CD14-positive monocyte (primary cell): ENCODE results near the gene TFEB. TPM values are rescaled to one million over a fixed set of nuclear protein-coding genes. Genes with fewer than 3 reads are reported as not detected.
A peak's percentile ranks its signal among the peaks of the same experiment; 100 is the strongest.

ENCODE experiments used
- DNase-seq, 3 donors: peaks; one replicate each; pipeline ENCODE4 v3.0.0-alpha.2; 2011 to 2022
- H2AFZ ChIP-seq: 2 replicates; pipeline ENCODE4 v1.6.0; 2012; ENCODE audit warnings: mild to moderate bottlenecking, low read depth, low read length, inconsistent platforms; ENCODE audit not compliant: insufficient read depth, poor library complexity, severe bottlenecking
- H3K27ac ChIP-seq, 2 donors: 1 replicate in 1 of 2; 2 replicates in 1 of 2; pipeline ENCODE4 v1.5.1; 2012 to 2013; ENCODE audit warnings: low read length in 2 of 2, control low read depth in 1 of 2, inconsistent platforms in 1 of 2, low read depth in 1 of 2, mild to moderate bottlenecking in 1 of 2
- H3K27me3 ChIP-seq, 2 donors: one replicate each; pipeline versions ENCODE4 v1.6.0 to v1.6.1; 2011 to 2013; ENCODE audit warnings: low read length in 2 of 2; ENCODE audit not compliant: control insufficient read depth in 2 of 2, insufficient read depth in 2 of 2
- H3K36me3 ChIP-seq, 2 donors: replicated peaks in 1 of 2; 1 replicate in 1 of 2; 2 replicates in 1 of 2; pipeline versions ENCODE4 v1.5.1 to v1.6.1; 2012 to 2013; ENCODE audit warnings: low read length in 2 of 2, control low read depth in 1 of 2, inconsistent platforms in 1 of 2, mild to moderate bottlenecking in 1 of 2; ENCODE audit not compliant: insufficient read depth in 2 of 2, control insufficient read depth in 1 of 2
- H3K4me1 ChIP-seq, 2 donors: 1 replicate in 1 of 2; 2 replicates in 1 of 2; pipeline versions ENCODE4 v1.5.1 to v1.6.1; 2012 to 2013; ENCODE audit warnings: low read length in 2 of 2, control low read depth in 1 of 2, inconsistent platforms in 1 of 2, mild to moderate bottlenecking in 1 of 2, moderate library complexity in 1 of 2; ENCODE audit not compliant: insufficient read depth in 2 of 2, control insufficient read depth in 1 of 2
- H3K4me2 ChIP-seq: replicated peaks from 2 replicates; pipeline ENCODE3; 2012; ENCODE audit warnings: low read length, moderate library complexity, mild to moderate bottlenecking; ENCODE audit not compliant: poor library complexity, severe bottlenecking; ENCODE audit errors: extremely low read depth
- H3K4me3 ChIP-seq, 3 experiments: fragments of 200-600 bp in 1 of 3; sonication (generic) in 1 of 3; replicated peaks in 1 of 3; 1 replicate in 2 of 3; 2 replicates in 1 of 3; pipeline ENCODE4 v1.5.1; 2011 to 2013; ENCODE audit warnings: low read length in 3 of 3, mild to moderate bottlenecking in 3 of 3, control low read depth in 2 of 3, low read depth in 2 of 3, inconsistent platforms in 1 of 3, moderate library complexity in 1 of 3
- H3K79me2 ChIP-seq: 2 replicates; pipeline ENCODE4 v1.6.0; 2012; ENCODE audit warnings: mild to moderate bottlenecking, control low read depth, inconsistent platforms, low read length, moderate library complexity; ENCODE audit not compliant: insufficient read depth
- H3K9ac ChIP-seq: 2 replicates; pipeline ENCODE4 v1.6.0; 2017; ENCODE audit warnings: low read length, mild to moderate bottlenecking; ENCODE audit not compliant: insufficient read depth, poor library complexity, severe bottlenecking
- H3K9me3 ChIP-seq, 2 donors: replicated peaks in 1 of 2; 1 replicate in 1 of 2; 2 replicates in 1 of 2; pipeline versions ENCODE4 v1.5.1 to v1.6.1; 2012 to 2013; ENCODE audit warnings: low read length in 2 of 2, control low read depth in 1 of 2; ENCODE audit not compliant: control insufficient read depth in 1 of 2, insufficient read depth in 1 of 2
- H4K20me1 ChIP-seq: 2 replicates; pipeline ENCODE4 v1.6.0; 2012; ENCODE audit warnings: mild to moderate bottlenecking, low read length, control low read depth, moderate library complexity; ENCODE audit not compliant: insufficient read depth
- H3K27ac Mint-ChIP-seq, 7 donors: one replicate each; pipeline ENCODE4 v1.8.0; 2020; ENCODE audit warnings: mild to moderate bottlenecking in 7 of 7, mixed read lengths in 7 of 7, moderate library complexity in 6 of 7, inconsistent platforms in 2 of 7
- H3K27me3 Mint-ChIP-seq, 3 donors: one replicate each; pipeline ENCODE4 v1.8.0; 2021 to 2022; ENCODE audit warnings: low read depth in 3 of 3, mild to moderate bottlenecking in 3 of 3, mixed read lengths in 3 of 3, moderate library complexity in 3 of 3, inconsistent platforms in 1 of 3
- H3K36me3 Mint-ChIP-seq, 2 donors: one replicate each; pipeline ENCODE4 v1.8.0; 2020; ENCODE audit warnings: mixed read lengths in 2 of 2, inconsistent platforms in 1 of 2, mild to moderate bottlenecking in 1 of 2
- H3K4me1 Mint-ChIP-seq: one replicate; pipeline ENCODE4 v1.8.0; 2020; ENCODE audit warnings: mild to moderate bottlenecking, mixed read lengths
- H3K4me3 Mint-ChIP-seq, 2 donors: one replicate each; pipeline ENCODE4 v1.8.0; 2020; ENCODE audit warnings: mild to moderate bottlenecking in 2 of 2, mixed read lengths in 2 of 2, moderate library complexity in 1 of 2
- H3K9me3 Mint-ChIP-seq, 7 donors: one replicate each; pipeline ENCODE4 v1.8.0; 2020 to 2022; ENCODE audit warnings: mixed read lengths in 7 of 7, mild to moderate bottlenecking in 6 of 7, moderate library complexity in 6 of 7, inconsistent platforms in 2 of 7
- CTCF ChIP-seq: fragments of 200-600 bp; IDR thresholded peaks from one replicate; pipeline ENCODE4 v1.8.0; 2022; ENCODE audit warnings: antibody characterized with exemption, mild to moderate bottlenecking
- WGBS: methylation state at CpG from one replicate; pipeline ENCODE4 v1.1.5; 2013; ENCODE audit warnings: missing lambda C conversion rate; ENCODE audit not compliant: insufficient coverage; 5-methylcytosine and 5-hydroxymethylcytosine counted together
- intact Hi-C, 2 donors: fragments of 100-400 bp; cut with micrococcal nuclease; formaldehyde crosslinking; loops; one replicate each; pipeline versions ENCODE4 v1.15.0 to v1.15.1; 2023
- polyA plus RNA-seq, 3 donors: library from polyadenylated mRNA; depleted of rRNA in 1 of 3; unstranded in 2 of 3; stranded (reverse) in 1 of 3; fragments of 300-500 nt in 2 of 3; fragments of >200 nt in 1 of 3; fragmentation: Illumina TruSeq in 2 of 3; gene quantifications; 1 replicate in 2 of 3; 2 replicates in 1 of 3; pipeline ENCODE4 v1.2.3, GENCODE V29; 2012 to 2021

The TFEB gene
- polyA plus RNA-seq, 3 donors = 42.6 to 60.0 (median 55.0) TPM

GRCh38 chr6:41694815-41695526 lies 40.4 kb downstream of the TFEB start:
- Histone ChIP-seq H3K27me3 (no peaks in the 10 kb centered on the region), H3K4me1 (no peaks in the 10 kb centered on the region), H2AFZ (no peak overlapping the region), H4K20me1 (peaks cover 100% of the 10 kb centered on the region), H3K9ac (no peak overlapping the region), H3K4me2 (no peak overlapping the region), H3K79me2 (peaks cover 15% of the 10 kb centered on the region), H3K9me3 (no peaks in the 10 kb centered on the region), H3K36me3 (peaks cover 26 to 76% of the 10 kb centered on the region in 2 donors), H3K27ac (no peak overlapping the region), H3K4me3 (no peak overlapping the region)
- H3K4me1 Mint-ChIP-seq = peaks cover 3% of the 10 kb centered on the region
- peak overlapping the region in 1 of 7 donors; percentile 60 for H3K27ac Mint-ChIP-seq
- peaks cover 49 to 52% of the 10 kb centered on the region in 2 donors for H3K36me3 Mint-ChIP-seq
- 100% methylated on average over 1 of the region's 6 CpGs for WGBS
- DNase-seq = no peak
- peaks cover 0 to 1% (median 0%) of the 10 kb centered on the region in 7 donors for H3K9me3 Mint-ChIP-seq
- H3K27me3 Mint-ChIP-seq = peaks cover 0 to 3% (median 1%) of the 10 kb centered on the region in 3 donors
- intact Hi-C loops = no loop called here
- no peak overlapping the region for H3K4me3 Mint-ChIP-seq
- no peak for TF ChIP-seq CTCF

GRCh38 chr6:41693281-41694240 lies 41.8 kb downstream of the TFEB start:
- no peak for DNase-seq

More at GRCh38 chr6:41693281-41694240, 41.8 kb downstream of the TFEB start:
- peaks cover 35 to 76% of the 10 kb centered on the region in 2 donors for H3K36me3 ChIP-seq
- 75% methylated on average over 6 of the region's 10 CpGs for WGBS
- peak overlapping the region in 1 of 7 donors; percentile 15 for H3K27ac Mint-ChIP-seq
- H3K27me3 Mint-ChIP-seq = peaks cover 0 to 3% (median 1%) of the 10 kb centered on the region in 3 donors
- H3K4me1 Mint-ChIP-seq = peaks cover 3% of the 10 kb centered on the region
- H2AFZ ChIP-seq = no peak overlapping the region
- peaks cover 14% of the 10 kb centered on the region for H3K79me2 ChIP-seq
- H3K36me3 Mint-ChIP-seq = peaks cover 54% of the 10 kb centered on the region in 2 donors
- peaks cover 100% of the 10 kb centered on the region for H4K20me1 ChIP-seq
- peaks cover 0 to 1% (median 0%) of the 10 kb centered on the region in 7 donors for H3K9me3 Mint-ChIP-seq
- TF ChIP-seq CTCF = no peak
- no peak overlapping the region for H3K4me3 Mint-ChIP-seq
- H3K4me1 ChIP-seq = no peaks in the 10 kb centered on the region
- H3K4me3 ChIP-seq = no peak overlapping the region
- H3K27ac ChIP-seq = peak overlapping the region in 1 of 2 donors; percentile 14
- H3K9ac ChIP-seq = no peak overlapping the region
- intact Hi-C loops = no loop called here
- no peaks in the 10 kb centered on the region for H3K9me3 ChIP-seq
- H3K4me2 ChIP-seq = no peak overlapping the region
- H3K27me3 ChIP-seq = no peaks in the 10 kb centered on the region
